ENCODE results near the gene C19orf73. TPM values are rescaled to one million over a fixed set of nuclear protein-coding genes. Genes with fewer than 3 reads are reported as not detected.

Gene C19orf73
- total and polyA plus RNA-seq, 9 of the 15 experiments (the other 6 are each of a cell fraction or from before 2014, with no cell fraction given) = 0.08 to 7.4 (median 1.4) TPM

DNA sequence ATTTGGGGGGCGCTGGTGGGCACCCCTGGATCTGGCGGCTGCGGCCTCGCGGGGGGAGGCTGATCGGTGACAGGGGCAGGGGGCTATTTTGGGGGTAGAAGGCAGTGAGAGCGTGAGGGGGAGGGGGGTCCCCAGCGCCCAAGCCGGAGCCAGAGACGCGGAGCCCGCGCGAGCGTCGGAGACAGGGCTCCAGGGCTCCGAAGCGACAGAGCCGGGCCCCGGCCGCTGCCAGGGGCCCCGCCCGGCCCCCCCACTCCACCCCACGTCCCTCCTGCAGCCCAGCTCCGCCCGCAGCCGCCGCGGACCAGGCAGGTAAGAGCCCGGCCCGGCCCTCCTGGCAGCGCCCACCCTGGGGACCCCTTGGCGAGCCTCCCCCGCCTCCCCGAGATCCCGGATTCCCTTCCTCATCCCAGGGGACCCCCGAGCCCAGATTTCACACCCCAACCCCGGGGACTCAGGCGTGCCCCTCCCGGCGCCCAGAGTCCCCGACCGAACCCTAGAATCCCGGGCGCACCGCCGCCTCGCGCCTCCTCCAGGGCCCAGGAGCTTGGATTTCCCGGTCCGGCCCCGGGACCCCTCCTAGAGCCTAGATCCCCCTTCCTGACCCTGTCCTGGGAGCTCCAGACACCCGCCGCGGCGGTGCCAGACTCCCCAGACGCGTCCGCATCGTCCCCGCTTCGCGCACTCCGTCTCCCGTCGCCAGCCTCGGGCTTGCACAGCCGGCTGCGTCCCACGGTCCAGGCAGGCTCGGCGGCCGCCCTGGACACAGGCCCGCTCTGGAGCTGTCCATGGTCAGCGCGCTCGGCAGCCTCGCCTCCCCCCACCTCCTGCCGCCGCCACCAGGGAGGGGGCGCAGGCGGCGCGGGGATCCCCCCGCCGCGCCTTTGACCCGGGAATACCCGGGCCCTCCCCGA is 725 bp upstream of the C19orf73 start, which contains the start of gene PPFIA3:
PPFIA3 (plus strand) TSS at position 134 of the 914 bp plus-strand sequence. CDS start 8,330 bp downstream, outside the sequence.
- H3K4me2 ChIP-seq (ENCODE audit: insufficient read depth, low read length) = peak within 1 kb of the TSS; percentile 86
- H3K79me2 ChIP-seq (ENCODE audit: control insufficient read depth, insufficient read depth, low read length) = peaks cover 20% of the 10 kb centered on the region; the same call in 2 of the 3 replicates
- BruUV-seq (replicated peaks) = no TSS peak
- no peaks in the 10 kb centered on the region for H3K9me3 ChIP-seq (replicated peaks; ENCODE audit: control insufficient read depth, insufficient read depth, low read depth, low read length)
- ATAC-seq = peak; percentile 69
- H3K27ac ChIP-seq (ENCODE audit: extremely low read depth, low read depth, low read length) = peak within 1 kb of the TSS; percentile 98
- peaks cover 29 to 59% of the 10 kb centered on the region in 2 experiments for H3K4me1 ChIP-seq (replicated peaks in 1 of 2; ENCODE audit: control insufficient read depth in 2 of 2, insufficient read depth in 2 of 2, low read length in 2 of 2)
- H3K9ac ChIP-seq (ENCODE audit: insufficient read depth in 1 of 2, low read depth in 2 of 2, low read length in 2 of 2) = peak within 1 kb of the TSS; percentile 95 to 98
- POLR2A ChIA-PET = interaction anchor here (0.6 to 1.4 kb wide), 6 partner anchors 9 to 248 kb away, joined by 3 to 6 read pairs (median 4); partner anchors contain the start of gene PPP1R15A
- H3K36me3 ChIP-seq (ENCODE audit: control insufficient read depth, insufficient read depth, low read length) = peaks cover 11% of the 10 kb centered on the region
- no peaks in the 10 kb centered on the region for H3K9me1 ChIP-seq (ENCODE audit: control insufficient read depth, insufficient read depth, low read length)
- DNase-seq (ENCODE audit: extremely low read depth in 1 of 4, low spot score in 3 of 4) = peak; percentile 52 to 69 (median 53)
- WGBS (ENCODE audit: insufficient coverage, low coverage, missing lambda C conversion rate) = 2% methylated on average over 24 of the region's 90 CpGs
- in situ Hi-C loops (cut with MboI) (loop anchor here (10.0 kb wide), 1 partner anchor 1215 kb away; no protein-coding TSS in a partner anchor), intact Hi-C loops (cut with micrococcal nuclease) (loop anchor here (5.0 kb wide), 1 partner anchor 38 kb away; the partner anchor contains the start of genes HRC and TRPM4)
- CTCF ChIA-PET (ENCODE audit: low intra/inter-chr PET ratio) = no interaction called here
- H2AFZ ChIP-seq (ENCODE audit: low read depth, low read length) = peak within 1 kb of the TSS; percentile 91
- H4K20me1 ChIP-seq (replicated peaks; ENCODE audit: control insufficient read depth, insufficient read depth, low read length) = no peaks in the 10 kb centered on the region; the same call in 1 of the 2 replicates
- FAIRE-seq = no peak
- no peaks in the 10 kb centered on the region for H3K27me3 ChIP-seq (ENCODE audit: control insufficient read depth in 2 of 2, insufficient read depth in 2 of 2, low read length in 2 of 2)
- H3K4me3 ChIP-seq = peak within 1 kb of the TSS; percentile 53
- TF ChIP-seq SP1 (CRISPR knock-in tag; IDR thresholded peaks at IDR 0.05) (peak; percentile 47; the same call in 1 of the 2 replicates), SRF (CRISPR knock-in tag; IDR thresholded peaks at IDR 0.05) (peak in 1 of 2 experiments; percentile 90; a peak in 1 of 4 replicates), HDAC6 (IDR thresholded peaks at IDR 0.05; ENCODE audit: low read depth, low read length) (0 out of 2 replicates have a peak, but pooled peaks have one; percentile 43), MTA3 (IDR thresholded peaks at IDR 0.05; ENCODE audit: borderline replicate concordance) (0 out of 2 replicates have a peak, but pooled peaks have one; percentile 40), TFAM (CRISPR knock-in tag; conservative IDR thresholded peaks at IDR 0.05) (no peak), CREM (IDR thresholded peaks at IDR 0.05; ENCODE audit: low read depth) (peak; percentile 11; the same call in 1 of the 2 replicates), TSC22D4 (tag; IDR thresholded peaks at IDR 0.05) (no peak), SRSF7 (optimal IDR thresholded peaks at IDR 0.05; ENCODE audit: low read depth, low read length) (no peak), RBBP5 (IDR thresholded peaks at IDR 0.05; ENCODE audit: borderline replicate concordance, insufficient read depth, low read length, poor library complexity, severe bottlenecking) (peak; percentile 41), GATAD2A (IDR thresholded peaks at IDR 0.05) (no peak), E2F3 (CRISPR knock-in tag; IDR thresholded peaks at IDR 0.05) (no peak), L3MBTL2 (IDR thresholded peaks at IDR 0.05) (peak; percentile 83)
- TF ChIP-seq, protein P1, sequence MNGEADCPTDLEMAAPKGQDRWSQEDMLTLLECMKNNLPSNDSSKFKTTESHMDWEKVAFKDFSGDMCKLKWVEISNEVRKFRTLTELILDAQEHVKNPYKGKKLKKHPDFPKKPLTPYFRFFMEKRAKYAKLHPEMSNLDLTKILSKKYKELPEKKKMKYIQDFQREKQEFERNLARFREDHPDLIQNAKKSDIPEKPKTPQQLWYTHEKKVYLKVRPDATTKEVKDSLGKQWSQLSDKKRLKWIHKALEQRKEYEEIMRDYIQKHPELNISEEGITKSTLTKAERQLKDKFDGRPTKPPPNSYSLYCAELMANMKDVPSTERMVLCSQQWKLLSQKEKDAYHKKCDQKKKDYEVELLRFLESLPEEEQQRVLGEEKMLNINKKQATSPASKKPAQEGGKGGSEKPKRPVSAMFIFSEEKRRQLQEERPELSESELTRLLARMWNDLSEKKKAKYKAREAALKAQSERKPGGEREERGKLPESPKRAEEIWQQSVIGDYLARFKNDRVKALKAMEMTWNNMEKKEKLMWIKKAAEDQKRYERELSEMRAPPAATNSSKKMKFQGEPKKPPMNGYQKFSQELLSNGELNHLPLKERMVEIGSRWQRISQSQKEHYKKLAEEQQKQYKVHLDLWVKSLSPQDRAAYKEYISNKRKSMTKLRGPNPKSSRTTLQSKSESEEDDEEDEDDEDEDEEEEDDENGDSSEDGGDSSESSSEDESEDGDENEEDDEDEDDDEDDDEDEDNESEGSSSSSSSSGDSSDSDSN (IDR thresholded peaks at IDR 0.05; ENCODE audit: borderline replicate concordance in 1 of 2, low read depth in 2 of 2, low read length in 2 of 2) = peak; percentile 99
- TF ChIP-seq, protein P2, sequence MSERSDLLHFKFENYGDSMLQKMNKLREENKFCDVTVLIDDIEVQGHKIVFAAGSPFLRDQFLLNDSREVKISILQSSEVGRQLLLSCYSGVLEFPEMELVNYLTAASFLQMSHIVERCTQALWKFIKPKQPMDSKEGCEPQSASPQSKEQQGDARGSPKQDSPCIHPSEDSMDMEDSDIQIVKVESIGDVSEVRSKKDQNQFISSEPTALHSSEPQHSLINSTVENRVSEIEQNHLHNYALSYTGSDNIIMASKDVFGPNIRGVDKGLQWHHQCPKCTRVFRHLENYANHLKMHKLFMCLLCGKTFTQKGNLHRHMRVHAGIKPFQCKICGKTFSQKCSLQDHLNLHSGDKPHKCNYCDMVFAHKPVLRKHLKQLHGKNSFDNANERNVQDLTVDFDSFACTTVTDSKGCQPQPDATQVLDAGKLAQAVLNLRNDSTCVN (CRISPR knock-in tag; IDR thresholded peaks at IDR 0.05) = no peak
- TF ChIP-seq, protein P3, sequence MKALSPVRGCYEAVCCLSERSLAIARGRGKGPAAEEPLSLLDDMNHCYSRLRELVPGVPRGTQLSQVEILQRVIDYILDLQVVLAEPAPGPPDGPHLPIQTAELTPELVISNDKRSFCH (CRISPR knock-in tag; IDR thresholded peaks at IDR 0.05) = no peak
- TF ChIP-seq, protein P3 (tag; IDR thresholded peaks at IDR 0.05) = no peak

Measured in K562 (cell line).